ENCODE measurements around the gene FBXW8.

GRCh38 chr12:117023998-117024960 lies 113.5 kb downstream of the FBXW8 start:
- TF ChIP-seq, protein P1, sequence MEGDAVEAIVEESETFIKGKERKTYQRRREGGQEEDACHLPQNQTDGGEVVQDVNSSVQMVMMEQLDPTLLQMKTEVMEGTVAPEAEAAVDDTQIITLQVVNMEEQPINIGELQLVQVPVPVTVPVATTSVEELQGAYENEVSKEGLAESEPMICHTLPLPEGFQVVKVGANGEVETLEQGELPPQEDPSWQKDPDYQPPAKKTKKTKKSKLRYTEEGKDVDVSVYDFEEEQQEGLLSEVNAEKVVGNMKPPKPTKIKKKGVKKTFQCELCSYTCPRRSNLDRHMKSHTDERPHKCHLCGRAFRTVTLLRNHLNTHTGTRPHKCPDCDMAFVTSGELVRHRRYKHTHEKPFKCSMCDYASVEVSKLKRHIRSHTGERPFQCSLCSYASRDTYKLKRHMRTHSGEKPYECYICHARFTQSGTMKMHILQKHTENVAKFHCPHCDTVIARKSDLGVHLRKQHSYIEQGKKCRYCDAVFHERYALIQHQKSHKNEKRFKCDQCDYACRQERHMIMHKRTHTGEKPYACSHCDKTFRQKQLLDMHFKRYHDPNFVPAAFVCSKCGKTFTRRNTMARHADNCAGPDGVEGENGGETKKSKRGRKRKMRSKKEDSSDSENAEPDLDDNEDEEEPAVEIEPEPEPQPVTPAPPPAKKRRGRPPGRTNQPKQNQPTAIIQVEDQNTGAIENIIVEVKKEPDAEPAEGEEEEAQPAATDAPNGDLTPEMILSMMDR (IDR thresholded peaks at IDR 0.05) = no peak
- no peak for TF ChIP-seq POLR2A (IDR thresholded peaks at IDR 0.05)
